ENCODE measurements around the gene TMEM98.

- TF ChIP-seq, protein P1, sequence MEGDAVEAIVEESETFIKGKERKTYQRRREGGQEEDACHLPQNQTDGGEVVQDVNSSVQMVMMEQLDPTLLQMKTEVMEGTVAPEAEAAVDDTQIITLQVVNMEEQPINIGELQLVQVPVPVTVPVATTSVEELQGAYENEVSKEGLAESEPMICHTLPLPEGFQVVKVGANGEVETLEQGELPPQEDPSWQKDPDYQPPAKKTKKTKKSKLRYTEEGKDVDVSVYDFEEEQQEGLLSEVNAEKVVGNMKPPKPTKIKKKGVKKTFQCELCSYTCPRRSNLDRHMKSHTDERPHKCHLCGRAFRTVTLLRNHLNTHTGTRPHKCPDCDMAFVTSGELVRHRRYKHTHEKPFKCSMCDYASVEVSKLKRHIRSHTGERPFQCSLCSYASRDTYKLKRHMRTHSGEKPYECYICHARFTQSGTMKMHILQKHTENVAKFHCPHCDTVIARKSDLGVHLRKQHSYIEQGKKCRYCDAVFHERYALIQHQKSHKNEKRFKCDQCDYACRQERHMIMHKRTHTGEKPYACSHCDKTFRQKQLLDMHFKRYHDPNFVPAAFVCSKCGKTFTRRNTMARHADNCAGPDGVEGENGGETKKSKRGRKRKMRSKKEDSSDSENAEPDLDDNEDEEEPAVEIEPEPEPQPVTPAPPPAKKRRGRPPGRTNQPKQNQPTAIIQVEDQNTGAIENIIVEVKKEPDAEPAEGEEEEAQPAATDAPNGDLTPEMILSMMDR (IDR thresholded peaks at IDR 0.05), result no peak
- TF ChIP-seq POLR2AphosphoS5 (IDR thresholded peaks at IDR 0.05) (no peak), POLR2A (IDR thresholded peaks at IDR 0.05) (no peak)
Measured at GRCh38 chr17:32955155-32955554, 27.2 kb downstream of the TMEM98 start.

Measured in sigmoid colon (tissue), 4 donors.